ENCODE results near the gene NGFR. TPM values are rescaled to one million over a fixed set of nuclear protein-coding genes. Genes with fewer than 3 reads are reported as not detected.

Gene NGFR
- polyA plus RNA-seq, 1 experiment = not detected

DNA sequence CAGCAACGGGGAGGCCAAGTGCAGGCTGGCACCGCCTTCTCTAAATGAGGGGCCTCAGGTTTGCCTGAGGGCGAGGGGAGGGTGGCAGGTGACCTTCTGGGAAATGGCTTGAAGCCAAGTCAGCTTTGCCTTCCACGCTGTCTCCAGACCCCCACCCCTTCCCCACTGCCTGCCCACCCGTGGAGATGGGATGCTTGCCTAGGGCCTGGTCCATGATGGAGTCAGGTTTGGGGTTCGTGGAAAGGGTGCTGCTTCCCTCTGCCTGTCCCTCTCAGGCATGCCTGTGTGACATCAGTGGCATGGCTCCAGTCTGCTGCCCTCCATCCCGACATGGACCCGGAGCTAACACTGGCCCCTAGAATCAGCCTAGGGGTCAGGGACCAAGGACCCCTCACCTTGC, 18.5 kb downstream of the NGFR start:
- no peak for DNase-seq (ENCODE audit: low read depth, low spot score)
- CTCF ChIA-PET = interaction anchor here (1.4 kb wide), 1 partner anchor 43 kb away, joined by 3 read pairs; no protein-coding TSS in a partner anchor
- no peaks in the 10 kb centered on the region for H3K9me3 ChIP-seq (ENCODE audit: control insufficient read depth, insufficient read depth, low read length)
- peaks cover 42% of the 10 kb centered on the region for H3K27me3 ChIP-seq (ENCODE audit: control insufficient read depth, insufficient read depth, low read length)
- TF ChIP-seq, protein P1, sequence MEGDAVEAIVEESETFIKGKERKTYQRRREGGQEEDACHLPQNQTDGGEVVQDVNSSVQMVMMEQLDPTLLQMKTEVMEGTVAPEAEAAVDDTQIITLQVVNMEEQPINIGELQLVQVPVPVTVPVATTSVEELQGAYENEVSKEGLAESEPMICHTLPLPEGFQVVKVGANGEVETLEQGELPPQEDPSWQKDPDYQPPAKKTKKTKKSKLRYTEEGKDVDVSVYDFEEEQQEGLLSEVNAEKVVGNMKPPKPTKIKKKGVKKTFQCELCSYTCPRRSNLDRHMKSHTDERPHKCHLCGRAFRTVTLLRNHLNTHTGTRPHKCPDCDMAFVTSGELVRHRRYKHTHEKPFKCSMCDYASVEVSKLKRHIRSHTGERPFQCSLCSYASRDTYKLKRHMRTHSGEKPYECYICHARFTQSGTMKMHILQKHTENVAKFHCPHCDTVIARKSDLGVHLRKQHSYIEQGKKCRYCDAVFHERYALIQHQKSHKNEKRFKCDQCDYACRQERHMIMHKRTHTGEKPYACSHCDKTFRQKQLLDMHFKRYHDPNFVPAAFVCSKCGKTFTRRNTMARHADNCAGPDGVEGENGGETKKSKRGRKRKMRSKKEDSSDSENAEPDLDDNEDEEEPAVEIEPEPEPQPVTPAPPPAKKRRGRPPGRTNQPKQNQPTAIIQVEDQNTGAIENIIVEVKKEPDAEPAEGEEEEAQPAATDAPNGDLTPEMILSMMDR (IDR thresholded peaks at IDR 0.05; ENCODE audit: low read depth, low read length) = no peak
- H3K4me3 ChIP-seq (ENCODE audit: low read depth, low read length) = no peak overlapping the region
- POLR2A ChIA-PET = no interaction called here
- no peak overlapping the region for H3K27ac ChIP-seq (ENCODE audit: low read depth, low read length)

DNA sequence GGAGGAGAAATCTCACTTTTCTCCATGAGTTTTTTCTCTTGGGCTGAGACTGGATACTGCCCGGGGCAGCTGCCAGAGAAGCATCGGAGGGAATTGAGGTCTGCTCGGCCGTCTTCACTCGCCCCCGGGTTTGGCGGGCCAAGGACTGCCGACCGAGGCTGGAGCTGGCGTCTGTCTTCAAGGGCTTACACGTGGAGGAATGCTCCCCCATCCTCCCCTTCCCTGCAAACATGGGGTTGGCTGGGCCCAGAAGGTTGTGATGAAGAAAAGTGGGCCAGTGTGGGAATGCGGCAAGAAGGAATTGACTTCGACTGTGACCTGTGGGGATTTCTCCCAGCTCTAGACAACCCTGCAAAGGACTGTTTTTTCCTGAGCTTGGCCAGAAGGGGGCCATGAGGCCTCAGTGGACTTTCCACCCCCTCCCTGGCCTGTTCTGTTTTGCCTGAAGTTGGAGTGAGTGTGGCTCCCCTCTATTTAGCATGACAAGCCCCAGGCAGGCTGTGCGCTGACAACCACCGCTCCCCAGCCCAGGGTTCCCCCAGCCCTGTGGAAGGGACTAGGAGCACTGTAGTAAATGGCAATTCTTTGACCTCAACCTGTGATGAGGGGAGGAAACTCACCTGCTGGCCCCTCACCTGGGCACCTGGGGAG, 19.1 kb downstream of the NGFR start:
- H3K27ac ChIP-seq (ENCODE audit: low read depth, low read length) = no peak overlapping the region
- TF ChIP-seq, protein P1 (IDR thresholded peaks at IDR 0.05; ENCODE audit: low read depth, low read length) = peak; percentile 46
- CTCF ChIA-PET = interaction anchor here (1.8 kb wide), 1 partner anchor 42 kb away, joined by 9 read pairs; no protein-coding TSS in a partner anchor

DNA sequence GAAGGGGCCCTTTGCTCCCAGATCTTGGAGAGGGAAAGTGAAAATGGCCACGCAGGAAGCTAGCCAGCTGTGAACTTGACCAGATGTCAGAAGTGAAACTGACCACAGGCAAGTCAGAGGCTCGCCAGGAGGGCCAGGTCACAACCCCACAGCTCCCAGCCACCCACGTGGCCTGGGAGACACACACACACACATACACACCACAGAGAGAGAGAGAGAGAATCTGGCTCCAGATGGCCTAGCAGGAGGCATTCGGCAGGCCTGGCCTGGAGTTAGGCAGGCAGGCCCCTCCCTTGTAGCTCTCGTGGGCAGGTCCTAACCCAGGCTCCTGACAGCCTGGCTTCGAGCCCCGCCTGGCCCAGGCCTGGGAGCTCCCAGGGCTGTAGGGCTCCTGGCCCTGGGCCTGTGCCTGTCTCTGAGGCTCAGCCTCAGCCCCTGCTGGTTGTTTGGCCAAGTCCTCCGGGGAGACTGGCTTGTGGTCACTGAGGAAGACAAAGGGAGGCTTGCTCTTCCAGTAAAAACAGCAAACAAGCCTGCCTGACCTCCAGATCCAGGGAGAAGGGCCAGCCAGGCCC, 20.2 kb downstream of the NGFR start:
- Histone ChIP-seq H3K27ac (ENCODE audit: low read depth, low read length) (peak overlapping the region; percentile 91), H3K9me3 (ENCODE audit: control insufficient read depth, insufficient read depth, low read length) (no peaks in the 10 kb centered on the region), H3K4me3 (ENCODE audit: low read depth, low read length) (no peak overlapping the region), H3K27me3 (ENCODE audit: control insufficient read depth, insufficient read depth, low read length) (peaks cover 42% of the 10 kb centered on the region)
- CTCF ChIA-PET = interaction anchor here (0.7 to 1.8 kb wide), 4 partner anchors 10 to 483 kb away, joined by 3 to 9 read pairs (median 5); no protein-coding TSS in a partner anchor
- TF ChIP-seq, protein P1 (IDR thresholded peaks at IDR 0.05; ENCODE audit: low read depth, low read length) = peak; percentile 35; the same call in 1 of the 2 replicates
- DNase-seq (ENCODE audit: low read depth, low spot score) = peak; percentile 89
- POLR2A ChIA-PET = interaction anchor here (0.8 to 1.0 kb wide), 2 partner anchors 84 to 193 kb away, joined by 3 read pairs; partner anchors contain the start of gene SLC35B1

More for the DNA sequence above, 19.1 kb downstream of the NGFR start:
- DNase-seq (ENCODE audit: low read depth, low spot score) = no peak
- H3K9me3 ChIP-seq (ENCODE audit: control insufficient read depth, insufficient read depth, low read length) = no peaks in the 10 kb centered on the region
- no peak overlapping the region for H3K4me3 ChIP-seq (ENCODE audit: low read depth, low read length)
- POLR2A ChIA-PET = no interaction called here
- H3K27me3 ChIP-seq (ENCODE audit: control insufficient read depth, insufficient read depth, low read length) = peaks cover 40% of the 10 kb centered on the region

DNA sequence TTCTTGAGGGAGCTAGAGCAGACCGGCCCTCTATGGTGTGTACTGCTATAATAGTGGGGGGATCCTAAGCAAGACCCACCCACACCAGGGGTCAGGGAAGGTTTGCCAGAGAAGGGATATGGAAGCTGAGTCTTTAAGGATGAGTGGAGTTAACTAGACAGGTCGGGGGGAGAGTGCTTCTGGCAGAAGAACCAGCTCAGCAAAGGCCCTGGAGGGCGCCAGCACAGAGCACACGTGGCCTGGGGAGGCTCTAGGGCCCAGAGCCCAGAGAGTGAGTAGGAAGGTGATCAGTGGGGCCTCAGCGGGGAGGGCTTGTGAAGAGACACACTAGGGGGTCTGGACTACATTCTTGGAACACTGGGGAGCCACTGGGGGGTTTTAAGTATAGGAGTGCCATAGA, 21.1 kb downstream of the NGFR start:
- TF ChIP-seq, protein P1 (IDR thresholded peaks at IDR 0.05; ENCODE audit: low read depth, low read length) = no peak
- Histone ChIP-seq H3K27me3 (ENCODE audit: control insufficient read depth, insufficient read depth, low read length) (peaks cover 44% of the 10 kb centered on the region), H3K4me3 (ENCODE audit: low read depth, low read length) (no peak overlapping the region), H3K9me3 (ENCODE audit: control insufficient read depth, insufficient read depth, low read length) (no peaks in the 10 kb centered on the region), H3K27ac (ENCODE audit: low read depth, low read length) (peak overlapping the region; percentile 91)
- POLR2A ChIA-PET = no interaction called here
- DNase-seq (ENCODE audit: low read depth, low spot score) = no peak
- CTCF ChIA-PET = interaction anchor here (0.6 to 1.7 kb wide), 4 partner anchors 40 to 482 kb away, joined by 3 to 6 read pairs (median 4); no protein-coding TSS in a partner anchor
